ENCODE results near the gene RBBP8NL.

RBBP8NL gene

DNA sequence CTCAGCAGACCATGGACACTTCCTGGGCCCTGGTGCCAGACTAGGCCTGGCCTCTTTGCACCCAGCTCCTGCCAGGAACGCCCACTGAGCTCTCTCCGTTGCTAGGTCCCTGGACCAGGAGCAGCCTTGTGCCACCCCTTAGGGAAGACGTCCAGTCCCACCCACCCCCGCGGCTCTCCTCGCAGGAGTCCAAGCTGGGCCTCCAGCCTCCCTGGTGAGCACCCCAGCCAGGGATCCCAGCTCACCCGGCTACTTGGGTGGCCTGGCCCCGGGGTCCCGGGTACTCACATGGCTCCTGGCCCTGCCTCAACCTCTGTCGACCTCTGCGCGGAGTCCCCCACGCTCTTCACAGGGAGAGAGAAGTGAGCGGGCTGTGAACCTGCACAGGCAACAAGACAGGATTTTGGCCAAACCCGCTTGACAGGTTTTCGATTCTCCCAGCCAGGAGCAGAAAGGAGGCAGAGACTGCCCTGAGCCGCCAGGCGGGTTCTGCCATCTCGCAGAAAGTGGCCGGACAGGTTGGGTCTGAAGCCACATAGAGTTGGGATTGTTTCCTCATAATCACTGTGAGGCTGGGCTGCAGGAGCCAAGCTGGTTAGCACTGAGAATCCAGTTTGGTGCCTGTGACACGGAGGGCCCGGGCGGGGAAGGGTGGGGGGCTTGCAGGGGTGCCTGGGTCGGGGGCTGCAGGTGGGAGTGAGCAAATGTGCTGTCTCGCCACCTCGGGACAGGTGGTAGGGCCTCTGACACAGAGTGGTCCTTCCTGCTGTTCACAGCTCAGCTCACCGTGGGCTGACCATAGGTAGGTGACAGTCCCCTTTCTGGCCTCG is at the start of gene RBBP8NL:
Gene RBBP8NL (minus strand): TSS at position 368 of the 830 bp plus-strand sequence. CDS start 7,892 bp downstream, outside the sequence.
- H3K27ac ChIP-seq (ENCODE audit: low read length): no peak within 1 kb of the TSS
- no peak within 1 kb of the TSS for H3K4me3 ChIP-seq (ENCODE audit: low read depth in 1 of 2, low read length in 2 of 2)

DNA sequence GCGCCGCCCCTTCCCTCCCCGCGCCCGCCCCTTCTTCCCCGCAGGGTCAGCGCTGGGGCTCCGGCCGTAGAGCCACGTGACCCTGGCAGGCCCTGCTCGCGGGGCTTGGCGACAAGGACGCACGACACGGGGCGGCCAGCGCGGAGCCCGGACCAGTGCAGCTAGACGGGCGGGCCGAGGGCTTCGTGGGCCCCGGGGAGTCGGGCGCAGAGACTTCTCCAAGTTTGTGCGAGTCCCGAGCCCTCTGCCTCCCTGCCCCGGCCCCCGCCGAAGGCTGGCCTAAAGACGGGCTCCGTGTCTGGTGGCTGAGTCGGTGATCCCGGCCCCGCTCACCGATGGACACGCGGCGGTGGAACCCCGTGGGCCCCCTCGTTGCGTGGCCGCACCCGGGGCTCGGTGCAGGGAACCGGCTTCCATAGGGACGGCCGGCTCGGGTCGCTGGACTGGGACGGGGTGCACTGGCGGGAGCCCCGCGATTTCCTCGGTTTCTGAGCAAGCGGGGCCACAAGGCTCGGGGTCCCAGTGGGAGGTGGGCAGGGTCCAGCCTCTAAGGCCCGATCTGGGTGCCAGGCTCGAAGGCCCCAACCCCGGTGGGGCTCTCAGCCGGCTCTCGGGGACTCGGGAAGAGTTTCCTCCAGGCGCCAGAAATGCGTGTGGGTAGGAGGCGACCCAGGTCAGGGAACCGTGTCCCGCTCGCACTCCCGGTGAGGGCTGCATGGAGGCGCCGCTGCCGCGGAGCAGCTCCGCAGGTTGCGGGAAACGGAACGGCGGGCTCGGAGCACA is 48.9 kb upstream of the RBBP8NL start:
- H3K36me3 ChIP-seq (ENCODE audit: insufficient read depth, low read length): no peaks in the 10 kb centered on the region
- H3K27ac ChIP-seq (ENCODE audit: low read length): no peak overlapping the region
- no peaks in the 10 kb centered on the region for H3K79me2 ChIP-seq (ENCODE audit: insufficient read depth, low read length)
- H2AFZ ChIP-seq (ENCODE audit: low read depth, low read length): no peak overlapping the region
- no peak overlapping the region for H3K4me2 ChIP-seq (ENCODE audit: insufficient read depth, low read length)
- TF ChIP-seq CTCF (IDR thresholded peaks at IDR 0.05; ENCODE audit: borderline replicate concordance, extremely low read depth, low read length, poor library complexity, severe bottlenecking): no peak
- H3K9ac ChIP-seq (ENCODE audit: low read depth, low read length): no peak overlapping the region
- ATAC-seq (ENCODE audit: insufficient read depth, low read depth) (no peak), DNase-seq (no peak)
- no peak overlapping the region for H3K4me3 ChIP-seq (ENCODE audit: low read depth in 1 of 2, low read length in 2 of 2)
- H3K9me3 ChIP-seq (ENCODE audit: insufficient read depth, low read length, severe bottlenecking): no peaks in the 10 kb centered on the region
- H4K20me1 ChIP-seq (ENCODE audit: insufficient read depth, low read length): peaks cover 10% of the 10 kb centered on the region
- peaks cover 6% of the 10 kb centered on the region for H3K27me3 ChIP-seq (ENCODE audit: insufficient read depth, low read length, poor library complexity)
- H3K4me1 ChIP-seq (ENCODE audit: insufficient read depth, low read length): no peaks in the 10 kb centered on the region

More for the DNA sequence above, at the start of gene RBBP8NL:
- Histone ChIP-seq H3K27me3 (ENCODE audit: insufficient read depth, low read length, poor library complexity) (no peaks in the 10 kb centered on the region), H3K79me2 (ENCODE audit: insufficient read depth, low read length) (no peaks in the 10 kb centered on the region), H3K4me1 (ENCODE audit: insufficient read depth, low read length) (no peaks in the 10 kb centered on the region), H3K9me3 (ENCODE audit: insufficient read depth, low read length, severe bottlenecking) (no peaks in the 10 kb centered on the region), H3K4me2 (ENCODE audit: insufficient read depth, low read length) (no peak within 1 kb of the TSS), H3K9ac (ENCODE audit: low read depth, low read length) (no peak within 1 kb of the TSS), H3K36me3 (ENCODE audit: insufficient read depth, low read length) (no peaks in the 10 kb centered on the region), H4K20me1 (ENCODE audit: insufficient read depth, low read length) (peaks cover 10% of the 10 kb centered on the region; the same call in 1 of the 2 replicates), H2AFZ (ENCODE audit: low read depth, low read length) (no peak within 1 kb of the TSS)
- no peak for ATAC-seq (ENCODE audit: insufficient read depth, low read depth)
- no peak for DNase-seq
- TF ChIP-seq EZH2 (IDR thresholded peaks at IDR 0.05; ENCODE audit: borderline replicate concordance, low read depth, low read length, severe bottlenecking) (no peak), CTCF (IDR thresholded peaks at IDR 0.05; ENCODE audit: borderline replicate concordance, extremely low read depth, low read length, poor library complexity, severe bottlenecking) (no peak)

GRCh38 chr20:62475772-62476055 is 48.4 kb upstream of the RBBP8NL start, which contains the start of gene GATA5:
TSS of gene GATA5 (minus strand) at chr20:62475995. CDS start at chr20:62475521, 474 bp downstream.
- TF ChIP-seq CTCF (IDR thresholded peaks at IDR 0.05; ENCODE audit: borderline replicate concordance, extremely low read depth, low read length, poor library complexity, severe bottlenecking) (no peak), EZH2 (IDR thresholded peaks at IDR 0.05; ENCODE audit: borderline replicate concordance, low read depth, low read length, severe bottlenecking) (no peak)
- no peak within 1 kb of the TSS for H3K4me3 ChIP-seq (ENCODE audit: low read depth in 1 of 2, low read length in 2 of 2)
- H4K20me1 ChIP-seq (ENCODE audit: insufficient read depth, low read length): peaks cover 9% of the 10 kb centered on the region
- no peaks in the 10 kb centered on the region for H3K79me2 ChIP-seq (ENCODE audit: insufficient read depth, low read length)
- H3K4me1 ChIP-seq (ENCODE audit: insufficient read depth, low read length): no peaks in the 10 kb centered on the region
- ATAC-seq (ENCODE audit: insufficient read depth, low read depth) (no peak), DNase-seq (no peak)
- no peaks in the 10 kb centered on the region for H3K36me3 ChIP-seq (ENCODE audit: insufficient read depth, low read length)
- H2AFZ ChIP-seq (ENCODE audit: low read depth, low read length): no peak within 1 kb of the TSS
- no peak within 1 kb of the TSS for H3K9ac ChIP-seq (ENCODE audit: low read depth, low read length)
- H3K4me2 ChIP-seq (ENCODE audit: insufficient read depth, low read length): no peak within 1 kb of the TSS
- H3K27me3 ChIP-seq (ENCODE audit: insufficient read depth, low read length, poor library complexity): peaks cover 5% of the 10 kb centered on the region
- H3K27ac ChIP-seq (ENCODE audit: low read length): no peak within 1 kb of the TSS
- H3K9me3 ChIP-seq (ENCODE audit: insufficient read depth, low read length, severe bottlenecking): no peaks in the 10 kb centered on the region

Data from DND-41 (cell line).